GM12874 (cell line): ENCODE results near the gene UNC13C.
A peak's percentile ranks its signal among the peaks of the same experiment; 100 is the strongest.

Experiments
- CTCF ChIP-seq: IDR thresholded peaks from 2 replicates; pipeline ENCODE4 v1.5.1; 2011; ENCODE audit warnings: low read depth, mild to moderate bottlenecking, control low read depth, low read length, moderate library complexity; ENCODE audit not compliant: insufficient read depth

UNC13C gene

GRCh38 chr15:53978253-53978906 is at the start of gene UNC13C:
Gene UNC13C, plus strand, starts transcription at chr15:53978441. Its CDS starts 34,463 bp downstream, at chr15:54012904.
- no peak for TF ChIP-seq CTCF

- no peak for TF ChIP-seq CTCF
These were observed 42.1 kb upstream of the UNC13C start for GRCh38 chr15:53936137-53936536.

GRCh38 chr15:53950572-53950971 is 27.7 kb upstream of the UNC13C start:
- TF ChIP-seq CTCF, result no peak

- no peak for TF ChIP-seq CTCF
These were observed 22.8 kb upstream of the UNC13C start for GRCh38 chr15:53955396-53955795.

- peak; percentile 35; the same call in 1 of the 2 replicates for TF ChIP-seq CTCF
These were observed 15.3 kb upstream of the UNC13C start for GRCh38 chr15:53962646-53963561.

GRCh38 chr15:53963801-53964200 is 14.4 kb upstream of the UNC13C start:
- no peak for TF ChIP-seq CTCF

GRCh38 chr15:53974121-53974520 is 4.1 kb upstream of the UNC13C start:
- no peak for TF ChIP-seq CTCF
